ENCODE results near the gene INS. TPM values are rescaled to one million over a fixed set of nuclear protein-coding genes. Genes with fewer than 3 reads are reported as not detected.
A peak's percentile ranks its signal among the peaks of the same experiment; 100 is the strongest.

The INS gene
- total RNA-seq, 6 donors from 2014 or later, result 0.67 TPM; not detected in 5

GRCh38 chr11:2136952-2137201, 24.1 kb downstream of the INS start:
- TF ChIP-seq CTCF (IDR thresholded peaks at IDR 0.05) (no peak), POLR2A (IDR thresholded peaks at IDR 0.05) (no peak), EP300 (IDR thresholded peaks at IDR 0.05) (no peak), POLR2AphosphoS5 (IDR thresholded peaks at IDR 0.05) (no peak)
- Histone ChIP-seq H3K27me3 (peaks cover 3 to 54% (median 38%) of the 10 kb centered on the region in 4 donors), H3K27ac (no peak overlapping the region), H3K9me3 (no peaks in the 10 kb centered on the region), H3K4me3 (no peak overlapping the region), H3K4me1 (peaks cover 19 to 45% (median 31%) of the 10 kb centered on the region in 4 donors), H3K36me3 (no peaks in the 10 kb centered on the region)
- peak in 1 of 2 donors; percentile 44 for DNase-seq
- ATAC-seq (ENCODE audit: low FRiP score in 2 of 2), result no peak
- WGBS, 2 donors, result 38 to 43% methylated on average over 8 of the region's 8 CpGs

GRCh38 chr11:2136209-2136951, 24.6 kb downstream of the INS start:
- ATAC-seq (ENCODE audit: low FRiP score in 2 of 2) (no peak), DNase-seq (peak in 1 of 2 donors; percentile 62)
- H3K36me3 ChIP-seq, result no peaks in the 10 kb centered on the region
- peaks cover 19 to 45% (median 31%) of the 10 kb centered on the region in 4 donors for H3K4me1 ChIP-seq
- no peak overlapping the region for H3K27ac ChIP-seq
- H3K27me3 ChIP-seq, result peaks cover 3 to 49% (median 38%) of the 10 kb centered on the region in 4 donors
- TF ChIP-seq EP300 (IDR thresholded peaks at IDR 0.05) (no peak), POLR2A (IDR thresholded peaks at IDR 0.05) (no peak), POLR2AphosphoS5 (IDR thresholded peaks at IDR 0.05) (no peak), CTCF (IDR thresholded peaks at IDR 0.05) (no peak)
- H3K4me3 ChIP-seq, result no peak overlapping the region
- no peaks in the 10 kb centered on the region for H3K9me3 ChIP-seq
- 68 to 80% methylated on average over 18 to 24 of the region's 24 CpGs for WGBS, 2 donors

- Histone ChIP-seq H3K36me3 (no peaks in the 10 kb centered on the region), H3K27me3 (peaks cover 0 to 43% (median 32%) of the 10 kb centered on the region in 4 donors), H3K27ac (no peak overlapping the region), H3K4me3 (no peak overlapping the region), H3K4me1 (peaks cover 19 to 41% (median 29%) of the 10 kb centered on the region in 4 donors), H3K9me3 (no peaks in the 10 kb centered on the region)
- ATAC-seq (ENCODE audit: low FRiP score in 2 of 2), result no peak
- WGBS, 2 donors, result 84 to 94% methylated on average over 14 of the region's 14 CpGs
- peak in 1 of 2 donors; percentile 71 for DNase-seq
- no peak for TF ChIP-seq EP300 (IDR thresholded peaks at IDR 0.05)
- no peak for TF ChIP-seq POLR2A (IDR thresholded peaks at IDR 0.05)
- no peak for TF ChIP-seq POLR2AphosphoS5 (IDR thresholded peaks at IDR 0.05)
- no peak for TF ChIP-seq CTCF (IDR thresholded peaks at IDR 0.05)
Measured at GRCh38 chr11:2135648-2136201, 25.3 kb downstream of the INS start.

GRCh38 chr11:2135018-2135569, 25.9 kb downstream of the INS start:
- no peak for TF ChIP-seq EP300 (IDR thresholded peaks at IDR 0.05)
- TF ChIP-seq POLR2A (IDR thresholded peaks at IDR 0.05), result no peak
- TF ChIP-seq CTCF (IDR thresholded peaks at IDR 0.05), result no peak
- TF ChIP-seq POLR2AphosphoS5 (IDR thresholded peaks at IDR 0.05), result no peak
- Histone ChIP-seq H3K4me1 (peaks cover 19 to 34% (median 23%) of the 10 kb centered on the region in 4 donors), H3K27me3 (peaks cover 0 to 37% (median 26%) of the 10 kb centered on the region in 4 donors), H3K4me3 (no peak overlapping the region), H3K9me3 (no peaks in the 10 kb centered on the region), H3K27ac (no peak overlapping the region), H3K36me3 (no peaks in the 10 kb centered on the region)
- peak in 1 of 2 donors; percentile 38 for DNase-seq
- WGBS, 2 donors, result 88% methylated on average over 19 to 26 of the region's 26 CpGs
- ATAC-seq (ENCODE audit: low FRiP score in 2 of 2), result no peak

All from upper lobe of left lung (tissue), 6 donors.